Smooth muscle cell (in vitro differentiated cells): ENCODE data around the gene ADORA1. TPM values are rescaled to one million over a fixed set of nuclear protein-coding genes. Genes with fewer than 3 reads are reported as not detected.

Source experiments
- DNase-seq: peaks from one replicate; lab custom pipeline; 2025; ENCODE audit not compliant: unreplicated experiment; lab: John Stamatoyannopoulos, UW
- H2AFZ ChIP-seq: fragments of 200-600 bp; sonication (generic); 2 replicates; pipeline ENCODE4 v1.6.0; 2016; ENCODE audit warnings: antibody characterized with exemption, low read depth, mild to moderate bottlenecking
- H3F3A ChIP-seq: fragments of 200-600 bp; sonication (generic); 2 replicates; pipeline ENCODE4 v1.6.0; 2017; ENCODE audit warnings: antibody characterized with exemption, low read depth
- H3K27ac ChIP-seq: fragments of 200-600 bp; sonication (generic); 2 replicates; pipeline ENCODE4 v1.5.1; 2016; ENCODE audit warnings: low read depth, mild to moderate bottlenecking
- H3K27me3 ChIP-seq: fragments of 200-600 bp; sonication (generic); 2 replicates; pipeline ENCODE4 v1.6.1; 2016; ENCODE audit warnings: low read depth, mild to moderate bottlenecking
- H3K36me3 ChIP-seq: fragments of 200-600 bp; sonication (generic); 2 replicates; pipeline ENCODE4 v1.5.1; 2016; ENCODE audit warnings: low read depth
- H3K4me1 ChIP-seq: fragments of 200-600 bp; sonication (generic); 2 replicates; pipeline ENCODE4 v1.5.1; 2016; ENCODE audit warnings: low read depth
- H3K4me2 ChIP-seq: fragments of 200-600 bp; sonication (generic); 2 replicates; pipeline ENCODE4 v1.6.0; 2016; ENCODE audit warnings: mild to moderate bottlenecking
- H3K4me3 ChIP-seq: fragments of 200-600 bp; sonication (generic); 2 replicates; pipeline ENCODE4 v1.5.1; 2016; ENCODE audit warnings: mild to moderate bottlenecking
- H3K79me2 ChIP-seq: fragments of 200-600 bp; sonication (generic); 2 replicates; pipeline ENCODE4 v1.6.0; 2016; ENCODE audit warnings: low read depth, mild to moderate bottlenecking
- H3K9ac ChIP-seq: fragments of 200-600 bp; sonication (generic); 2 replicates; pipeline ENCODE4 v1.6.0; 2016; ENCODE audit warnings: low read depth
- H3K9me3 ChIP-seq: fragments of 200-600 bp; sonication (generic); replicated peaks from 2 replicates; pipeline ENCODE4 v1.5.1; 2016; ENCODE audit warnings: low read depth
- H4K20me1 ChIP-seq: fragments of 200-600 bp; sonication (generic); 2 replicates; pipeline ENCODE4 v1.6.0; 2016; ENCODE audit warnings: low read depth
- CTCF ChIP-seq: fragments of 200-600 bp; sonication (generic); IDR thresholded peaks from 2 replicates; pipeline ENCODE4 v1.5.1; 2017; ENCODE audit warnings: borderline replicate concordance, mild to moderate bottlenecking, antibody characterized with exemption; ENCODE audit not compliant: insufficient read depth, poor library complexity, severe bottlenecking
- WGBS: methylation state at CpG from one replicate; pipeline ENCODE4 v1.1.7; 2016; ENCODE audit warnings: low lambda C conversion rate; 5-methylcytosine and 5-hydroxymethylcytosine counted together
- polyA plus RNA-seq: library from polyadenylated mRNA; unstranded; fragments of >200 nt; fragmentation: Nextera tagmentation; extraction: Ambion mirVana; gene quantifications from 2 replicates; pipeline ENCODE4 v1.2.1, GENCODE V29; 2016
- total RNA-seq: library from RNA; depleted of rRNA; stranded (reverse); fragments of >200 nt; gene quantifications from 2 replicates; pipeline ENCODE4 v1.2.3, GENCODE V29; 2014

Gene ADORA1
- total and polyA plus RNA-seq, 2 experiments from 2014 or later = 16.0 to 18.0 TPM

GRCh38 chr1:203083463-203083921, 44.0 kb upstream of the ADORA1 start:
- Histone ChIP-seq H3K4me2 (no peak overlapping the region), H4K20me1 (no peaks in the 10 kb centered on the region), H3K27me3 (no peaks in the 10 kb centered on the region), H3K9me3 (no peaks in the 10 kb centered on the region), H3K4me1 (no peaks in the 10 kb centered on the region), H3K36me3 (no peaks in the 10 kb centered on the region), H3K79me2 (no peaks in the 10 kb centered on the region), H3K4me3 (no peak overlapping the region), H2AFZ (no peak overlapping the region), H3F3A (no peaks in the 10 kb centered on the region), H3K9ac (no peak overlapping the region), H3K27ac (no peak overlapping the region)
- no peak for TF ChIP-seq CTCF
- 92% methylated on average over 11 of the region's 11 CpGs for WGBS
- DNase-seq = no peak

GRCh38 chr1:203084588-203085527, 42.7 kb upstream of the ADORA1 start:
- no peaks in the 10 kb centered on the region for H4K20me1 ChIP-seq
- no peaks in the 10 kb centered on the region for H3K9me3 ChIP-seq
- no peak overlapping the region for H3K4me2 ChIP-seq
- DNase-seq = no peak
- no peak overlapping the region for H3K9ac ChIP-seq
- peak; percentile 44 for TF ChIP-seq CTCF
- no peak overlapping the region for H2AFZ ChIP-seq
- no peaks in the 10 kb centered on the region for H3K36me3 ChIP-seq
- no peaks in the 10 kb centered on the region for H3K79me2 ChIP-seq
- no peaks in the 10 kb centered on the region for H3K4me1 ChIP-seq
- no peak overlapping the region for H3K4me3 ChIP-seq
- H3K27ac ChIP-seq = no peak overlapping the region
- 87% methylated on average over 14 of the region's 14 CpGs for WGBS
- no peaks in the 10 kb centered on the region for H3K27me3 ChIP-seq
- H3F3A ChIP-seq = no peaks in the 10 kb centered on the region

- TF ChIP-seq CTCF = no peak
- H3K4me1 ChIP-seq = no peaks in the 10 kb centered on the region
- no peak for DNase-seq
- no peak within 1 kb of the TSS for H2AFZ ChIP-seq
- no peak within 1 kb of the TSS for H3K9ac ChIP-seq
- H3K27me3 ChIP-seq = no peaks in the 10 kb centered on the region
- no peaks in the 10 kb centered on the region for H3K79me2 ChIP-seq
- H3K36me3 ChIP-seq = no peaks in the 10 kb centered on the region
- H3K4me3 ChIP-seq = no peak within 1 kb of the TSS
- no peaks in the 10 kb centered on the region for H3F3A ChIP-seq
- no peaks in the 10 kb centered on the region for H4K20me1 ChIP-seq
- H3K4me2 ChIP-seq = no peak within 1 kb of the TSS
- H3K27ac ChIP-seq = no peak within 1 kb of the TSS
- no peaks in the 10 kb centered on the region for H3K9me3 ChIP-seq
- 94% methylated on average over 35 of the region's 36 CpGs for WGBS
Measured at GRCh38 chr1:203085528-203086406, 41.8 kb upstream of the ADORA1 start, which contains the start of gene MYOG. TSS of gene MYOG (minus strand) at chr1:203086012. CDS start at chr1:203085961, 51 bp downstream.
